Measurements from ENCODE around the gene EXOSC7. TPM values are rescaled to one million over a fixed set of nuclear protein-coding genes. Genes with fewer than 3 reads are reported as not detected.
A peak's percentile ranks its signal among the peaks of the same experiment; 100 is the strongest.

Gene EXOSC7
- total RNA-seq, 1 experiment from 2014 or later, result 88.7 TPM

GRCh38 chr3:44932986-44933944 lies 42.8 kb upstream of the EXOSC7 start:
- no peak for DNase-seq
- Histone ChIP-seq H3K27ac (ENCODE audit: insufficient read length, low read depth, low read length) (no peak overlapping the region), H3T11ph (ENCODE audit: low read length) (no peak overlapping the region)

More at GRCh38 chr3:44932986-44933944, 42.8 kb upstream of the EXOSC7 start:
- no peak overlapping the region for H3K56ac ChIP-seq (ENCODE audit: insufficient read length, low read depth, low read length)
- no peak overlapping the region for H2BK20ac ChIP-seq (ENCODE audit: low read depth, low read length, poor library complexity, severe bottlenecking)
- H2BK15ac ChIP-seq (ENCODE audit: low read depth, low read length), result no peak overlapping the region
- H2BK120ac ChIP-seq (ENCODE audit: low read depth, low read length, poor library complexity, severe bottlenecking), result no peak overlapping the region
- no peaks in the 10 kb centered on the region for H3K79me1 ChIP-seq (ENCODE audit: insufficient read depth, low read depth, low read length, poor library complexity, severe bottlenecking)
- no peak overlapping the region for H2AFZ ChIP-seq (ENCODE audit: low read length)
- H2AK5ac ChIP-seq (ENCODE audit: insufficient read length, low read length), result no peak overlapping the region
- no peaks in the 10 kb centered on the region for H4K20me1 ChIP-seq (ENCODE audit: control insufficient read depth, insufficient read depth, insufficient read length)
- no peaks in the 10 kb centered on the region for H3K27me3 ChIP-seq (ENCODE audit: insufficient read depth, low read length)
- no peaks in the 10 kb centered on the region for H3K79me2 ChIP-seq (ENCODE audit: insufficient read depth, low read length)
- no peak overlapping the region for H2BK12ac ChIP-seq (ENCODE audit: insufficient read length, low read depth, low read length)
- Mint-ChIP-seq H3K27me3 (ENCODE audit: low read depth) (no peaks in the 10 kb centered on the region), H3K27ac (peak overlapping the region; percentile 18 to 70 (median 58); a peak in 4 of 7 replicates), H3K4me3 (no peak overlapping the region; a peak in 1 of 5 replicates), H3K9me3 (no peaks in the 10 kb centered on the region), H3K36me3 (ENCODE audit: insufficient read depth in 1 of 3, low read depth in 3 of 3) (peaks cover 41 to 67% (median 58%) of the 10 kb centered on the region in 3 experiments), H3K4me1 (peaks cover 21 to 25% of the 10 kb centered on the region in 2 experiments)
- H3K9ac ChIP-seq (ENCODE audit: extremely low read depth, insufficient read length, low read length), result no peak overlapping the region
- H4K5ac ChIP-seq (ENCODE audit: insufficient read length, low read depth, low read length), result no peak overlapping the region
- H4K91ac ChIP-seq (ENCODE audit: insufficient read length, low read depth, low read length), result no peak overlapping the region
- H3K4me1 ChIP-seq (ENCODE audit: insufficient read depth, low read length), result no peaks in the 10 kb centered on the region
- no peak overlapping the region for H2BK5ac ChIP-seq (ENCODE audit: insufficient read length, low read length)
- no peak overlapping the region for H3K4me2 ChIP-seq (ENCODE audit: insufficient read depth, insufficient read length, low read length)
- H3K14ac ChIP-seq (ENCODE audit: insufficient read depth, low read length), result no peak overlapping the region; the same call in 1 of the 2 replicates
- no peaks in the 10 kb centered on the region for H3K23me2 ChIP-seq (ENCODE audit: insufficient read length, low read depth, low read length, poor library complexity, severe bottlenecking)
- no peak overlapping the region for H3K18ac ChIP-seq (ENCODE audit: insufficient read length, low read depth, low read length)
- no peak for TF ChIP-seq CTCF (conservative IDR thresholded peaks at IDR 0.05)
- no CpG with 5 or more reads among the region's 14 CpGs for WGBS (ENCODE audit: extremely low coverage, insufficient read length, low lambda C conversion rate)
- H3K23ac ChIP-seq (ENCODE audit: insufficient read length, low read depth, low read length), result no peak overlapping the region
- no peak overlapping the region for H3K4ac ChIP-seq (ENCODE audit: low read depth, low read length)
- no peaks in the 10 kb centered on the region for H3K9me3 ChIP-seq (ENCODE audit: control insufficient read depth, low read depth, low read length)
- no peak overlapping the region for H4K8ac ChIP-seq (replicated peaks; ENCODE audit: insufficient read length, low read depth, low read length)
